SU-DHL-6 (cell line): ENCODE results near the gene SDC3.

ENCODE experiments used
- H2AFZ ChIP-seq: fragments of 200-600 bp; sonication (generic); 2 replicates; pipeline ENCODE4 v1.6.1; 2014; ENCODE audit warnings: low read depth, mild to moderate bottlenecking, moderate library complexity, mixed read lengths, antibody characterized with exemption, low read length; ENCODE audit not compliant: severe bottlenecking
- H3F3A ChIP-seq: fragments of 200-600 bp; shearing (Covaris generic); 2 replicates; pipeline ENCODE4 v1.6.0; 2016; ENCODE audit warnings: antibody characterized with exemption, mild to moderate bottlenecking; ENCODE audit not compliant: insufficient read depth
- H3K27ac ChIP-seq: fragments of 200-600 bp; sonication (generic); 2 replicates; pipeline ENCODE4 v1.5.1; 2016; ENCODE audit warnings: low read depth, mild to moderate bottlenecking, low read length, moderate library complexity, mixed read lengths
- H3K27me3 ChIP-seq: fragments of 200-600 bp; sonication (generic), shearing (Covaris generic); 2 replicates; pipeline ENCODE4 v1.6.0; 2014; ENCODE audit warnings: mild to moderate bottlenecking, low read length
- H3K36me3 ChIP-seq: fragments of 200-600 bp; sonication (generic); 2 replicates; pipeline ENCODE4 v1.6.1; 2014; ENCODE audit warnings: mild to moderate bottlenecking, low read length, mixed read lengths
- H3K4me2 ChIP-seq: fragments of 300-600, 200-600 bp; shearing (Covaris generic), sonication (generic); 2 replicates; pipeline ENCODE4 v1.6.0; 2014; ENCODE audit warnings: low read length, low read depth, mild to moderate bottlenecking; ENCODE audit not compliant: poor library complexity, severe bottlenecking
- H3K4me3 ChIP-seq: fragments of 200-600 bp; sonication (generic); 2 replicates; pipeline ENCODE4 v1.5.1; 2014; ENCODE audit warnings: antibody characterized with exemption, low read length, mild to moderate bottlenecking, mixed read lengths; ENCODE audit not compliant: insufficient read depth, poor library complexity, severe bottlenecking
- H3K79me2 ChIP-seq: fragments of 200-600 bp; sonication (generic); 2 replicates; pipeline ENCODE4 v1.6.1; 2014; ENCODE audit warnings: mild to moderate bottlenecking, low read length, moderate library complexity; ENCODE audit not compliant: insufficient read depth
- H3K9ac ChIP-seq: fragments of 200-600 bp; sonication (generic); 2 replicates; pipeline ENCODE4 v1.7.0; 2014; ENCODE audit warnings: mild to moderate bottlenecking, low read length
- H3K9me2 ChIP-seq: fragments of 200-600 bp; sonication (generic); replicated peaks from 2 replicates; pipeline ENCODE4 v1.6.1; 2014; ENCODE audit warnings: low read length; ENCODE audit not compliant: insufficient read depth
- H3K9me3 ChIP-seq: fragments of 200-600 bp; sonication (generic); 2 replicates; pipeline ENCODE4 v1.6.1; 2014; ENCODE audit warnings: low read length, mixed read lengths; ENCODE audit not compliant: insufficient read depth
- H4K20me1 ChIP-seq: fragments of 200-600 bp; sonication (generic); 2 replicates; pipeline ENCODE4 v1.6.1; 2014; ENCODE audit warnings: low read depth, mild to moderate bottlenecking, antibody characterized with exemption, low read length, moderate library complexity, mixed read lengths
- EZH2phosphoT487 ChIP-seq: fragments of 200-600 bp; sonication (generic), shearing (Covaris generic); conservative IDR thresholded peaks from 2 replicates; pipeline ENCODE4 v1.6.1; 2018; ENCODE audit warnings: mild to moderate bottlenecking, antibody characterized with exemption, low read length, moderate library complexity, mixed read lengths
- TF ChIP-seq, protein P1 (sequence below): fragments of 200-600 bp; sonication (generic); IDR thresholded peaks from one replicate; pipeline ENCODE4 v1.5.1; 2017; ENCODE audit warnings: antibody characterized with exemption, mild to moderate bottlenecking, low read length, moderate library complexity; ENCODE audit not compliant: insufficient read depth, poor library complexity, severe bottlenecking

The SDC3 gene

GRCh38 chr1:30929135-30929889, 20.8 kb upstream of the SDC3 start:
- Histone ChIP-seq H3K27ac (no peak overlapping the region), H3K79me2 (no peaks in the 10 kb centered on the region), H3K9me3 (no peaks in the 10 kb centered on the region), H2AFZ (no peak overlapping the region), H3K9ac (no peak overlapping the region), H3K36me3 (peaks cover 3% of the 10 kb centered on the region; the same call in 1 of the 2 replicates), H3K4me3 (no peak overlapping the region), H3F3A (peaks cover 13% of the 10 kb centered on the region; the same call in 1 of the 2 replicates), H3K27me3 (no peaks in the 10 kb centered on the region), H3K4me2 (no peak overlapping the region), H4K20me1 (0 out of 2 replicates have a peak, but pooled peaks cover 4% of the 10 kb centered on the region), H3K9me2 (no peaks in the 10 kb centered on the region)
- TF ChIP-seq EZH2phosphoT487: no peak
- TF ChIP-seq, protein P1, sequence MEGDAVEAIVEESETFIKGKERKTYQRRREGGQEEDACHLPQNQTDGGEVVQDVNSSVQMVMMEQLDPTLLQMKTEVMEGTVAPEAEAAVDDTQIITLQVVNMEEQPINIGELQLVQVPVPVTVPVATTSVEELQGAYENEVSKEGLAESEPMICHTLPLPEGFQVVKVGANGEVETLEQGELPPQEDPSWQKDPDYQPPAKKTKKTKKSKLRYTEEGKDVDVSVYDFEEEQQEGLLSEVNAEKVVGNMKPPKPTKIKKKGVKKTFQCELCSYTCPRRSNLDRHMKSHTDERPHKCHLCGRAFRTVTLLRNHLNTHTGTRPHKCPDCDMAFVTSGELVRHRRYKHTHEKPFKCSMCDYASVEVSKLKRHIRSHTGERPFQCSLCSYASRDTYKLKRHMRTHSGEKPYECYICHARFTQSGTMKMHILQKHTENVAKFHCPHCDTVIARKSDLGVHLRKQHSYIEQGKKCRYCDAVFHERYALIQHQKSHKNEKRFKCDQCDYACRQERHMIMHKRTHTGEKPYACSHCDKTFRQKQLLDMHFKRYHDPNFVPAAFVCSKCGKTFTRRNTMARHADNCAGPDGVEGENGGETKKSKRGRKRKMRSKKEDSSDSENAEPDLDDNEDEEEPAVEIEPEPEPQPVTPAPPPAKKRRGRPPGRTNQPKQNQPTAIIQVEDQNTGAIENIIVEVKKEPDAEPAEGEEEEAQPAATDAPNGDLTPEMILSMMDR: peak; percentile 80

GRCh38 chr1:30928789-30929134, 20.2 kb upstream of the SDC3 start:
- Histone ChIP-seq H2AFZ (no peak overlapping the region), H3K9ac (no peak overlapping the region), H3K79me2 (no peaks in the 10 kb centered on the region), H3F3A (peaks cover 13% of the 10 kb centered on the region; the same call in 1 of the 2 replicates), H3K9me3 (no peaks in the 10 kb centered on the region), H3K9me2 (no peaks in the 10 kb centered on the region), H4K20me1 (0 out of 2 replicates have a peak, but pooled peaks cover 4% of the 10 kb centered on the region), H3K4me2 (no peak overlapping the region), H3K4me3 (no peak overlapping the region), H3K36me3 (no peaks in the 10 kb centered on the region), H3K27me3 (no peaks in the 10 kb centered on the region), H3K27ac (no peak overlapping the region)
- TF ChIP-seq, protein P1: no peak
- no peak for TF ChIP-seq EZH2phosphoT487

GRCh38 chr1:30928171-30928570, 19.6 kb upstream of the SDC3 start:
- Histone ChIP-seq H2AFZ (no peak overlapping the region), H3F3A (peaks cover 13% of the 10 kb centered on the region; the same call in 1 of the 2 replicates), H3K27ac (no peak overlapping the region), H3K36me3 (no peaks in the 10 kb centered on the region), H3K4me3 (no peak overlapping the region), H3K9me3 (no peaks in the 10 kb centered on the region), H3K9me2 (no peaks in the 10 kb centered on the region), H3K4me2 (no peak overlapping the region), H4K20me1 (0 out of 2 replicates have a peak, but pooled peaks cover 4% of the 10 kb centered on the region), H3K27me3 (no peaks in the 10 kb centered on the region), H3K79me2 (no peaks in the 10 kb centered on the region), H3K9ac (no peak overlapping the region)
- TF ChIP-seq, protein P1: no peak
- TF ChIP-seq EZH2phosphoT487: no peak
